Left forelimb (tissue), 1 donor: ENCODE data around the gene BTLA.
"Not testable (repeated sequence)": the region's sequence is repeated elsewhere in the genome, so short reads cannot be mapped to it uniquely, and the experiment has no call there.

Source experiments
- DNase-seq: peaks from one replicate; pipeline ENCODE4 v3.0.0-alpha.2; 2018; ENCODE audit warnings: low spot score

Gene BTLA

GRCh38 chr3:112498914-112499711 lies at the start of gene BTLA:
BTLA (minus strand) TSS chr3:112499472; CDS start chr3:112499358, 114 bp downstream.
- no peak for DNase-seq

GRCh38 chr3:112546216-112546759 lies 47.0 kb upstream of the BTLA start:
- no peak for DNase-seq

GRCh38 chr3:112539825-112540650 lies 40.8 kb upstream of the BTLA start:
- no peak for DNase-seq

- DNase-seq: no peak
Measured at GRCh38 chr3:112531358-112531781, 32.1 kb upstream of the BTLA start.

GRCh38 chr3:112530573-112530972 lies 31.3 kb upstream of the BTLA start:
- no peak for DNase-seq

GRCh38 chr3:112524127-112524526 lies 24.9 kb upstream of the BTLA start:
- not testable (repeated sequence) for DNase-seq

- no peak for DNase-seq
Measured at GRCh38 chr3:112519424-112520001, 20.2 kb upstream of the BTLA start.

GRCh38 chr3:112518970-112519369 lies 19.7 kb upstream of the BTLA start:
- DNase-seq: not testable (repeated sequence)

GRCh38 chr3:112514527-112515128 lies 15.4 kb upstream of the BTLA start:
- DNase-seq: no peak

- DNase-seq: no peak
Measured at GRCh38 chr3:112512320-112512719, 13.0 kb upstream of the BTLA start.

GRCh38 chr3:112508860-112509259 lies 9.6 kb upstream of the BTLA start:
- DNase-seq: no peak

- no peak for DNase-seq
Measured at GRCh38 chr3:112508261-112508660, 9.0 kb upstream of the BTLA start.

- no peak for DNase-seq
Measured at GRCh38 chr3:112505907-112506306, 6.6 kb upstream of the BTLA start.

GRCh38 chr3:112504123-112504522 lies 4.9 kb upstream of the BTLA start:
- DNase-seq: no peak

GRCh38 chr3:112503304-112503972 lies 4.2 kb upstream of the BTLA start:
- no peak for DNase-seq

GRCh38 chr3:112500621-112501020 lies 1.3 kb upstream of the BTLA start:
- DNase-seq: no peak

- DNase-seq: no peak
Measured at GRCh38 chr3:112497897-112498548, 1.2 kb downstream of the BTLA start.

- no peak for DNase-seq
Measured at GRCh38 chr3:112496366-112497067, 2.8 kb downstream of the BTLA start.

- DNase-seq: not testable (repeated sequence)
Measured at GRCh38 chr3:112494448-112494767, 4.9 kb downstream of the BTLA start.

- DNase-seq: no peak
Measured at GRCh38 chr3:112492124-112492523, 7.1 kb downstream of the BTLA start.
